Gastrocnemius medialis (tissue), 4 donors: ENCODE measurements around the gene MRPL10. TPM values are rescaled to one million over a fixed set of nuclear protein-coding genes. Genes with fewer than 3 reads are reported as not detected.

ENCODE experiments used
- ATAC-seq, 2 donors: fragments of 150-250 bp; one replicate each; pipeline ENCODE4 v1.9.1; 2016
- DNase-seq, 2 donors: peaks; one replicate each; pipeline ENCODE4 v3.0.0-alpha.2; 2019
- H3K27ac ChIP-seq, 4 donors: fragments of 200-600 bp; sonication (generic); 1 replicate in 1 of 4; 2 replicates in 3 of 4; pipeline ENCODE4 v1.5.1; 2016 to 2018; ENCODE audit warnings: mild to moderate bottlenecking in 2 of 4, moderate library complexity in 1 of 4
- H3K27me3 ChIP-seq, 3 donors: fragments of 200-600 bp; sonication (generic) in 2 of 3; 1 replicate in 1 of 3; 2 replicates in 2 of 3; pipeline versions ENCODE4 v1.5.1 to v1.6.0; 2016 to 2019; ENCODE audit warnings: mild to moderate bottlenecking in 1 of 3, moderate library complexity in 1 of 3
- H3K36me3 ChIP-seq, 2 donors: fragments of 200-600 bp; sonication (generic) in 1 of 2; one replicate each; pipeline ENCODE4 v1.5.1; 2017 to 2018
- H3K4me1 ChIP-seq, 2 donors: fragments of 200-600 bp; sonication (generic) in 1 of 2; one replicate each; pipeline ENCODE4 v1.5.1; 2016 to 2017; ENCODE audit warnings: mild to moderate bottlenecking in 2 of 2
- H3K4me3 ChIP-seq, 4 donors: fragments of 200-600 bp; sonication (generic) in 3 of 4; 1 replicate in 1 of 4; 2 replicates in 3 of 4; pipeline ENCODE4 v1.5.1; 2016 to 2019; ENCODE audit warnings: mild to moderate bottlenecking in 2 of 4
- H3K9me3 ChIP-seq, 3 donors: fragments of 200-600 bp; sonication (generic) in 2 of 3; 1 replicate in 1 of 3; 2 replicates in 2 of 3; pipeline ENCODE4 v1.5.1; 2016 to 2019
- CTCF ChIP-seq, 5 experiments: fragments of 450-650 bp in 3 of 5; fragments of 200-600 bp in 2 of 5; sonication (generic) in 2 of 5; IDR thresholded peaks in 4 of 5; conservative IDR thresholded peaks in 1 of 5; 1 replicate in 4 of 5; 2 replicates in 1 of 5; pipeline ENCODE4 v1.5.1; 2016 to 2019; ENCODE audit warnings: antibody characterized with exemption in 5 of 5, mild to moderate bottlenecking in 3 of 5, moderate library complexity in 3 of 5
- POLR2A ChIP-seq, 2 donors: fragments of 450-650 bp; IDR thresholded peaks; one replicate each; pipeline ENCODE4 v1.6.1; 2017; ENCODE audit warnings: antibody characterized with exemption in 2 of 2, mild to moderate bottlenecking in 2 of 2, moderate library complexity in 2 of 2
- in situ Hi-C, 4 donors: fragments of 200-750 bp; cut with MboI; loops; one replicate each; pipeline versions ENCODE4 v1.15.0 to v1.8.0; 2017; ENCODE audit warnings: low sequenced_read_pairs in 4 of 4
- intact Hi-C: fragments of 100-400 bp; cut with DNase I; formaldehyde crosslinking; loops from one replicate; pipeline ENCODE4 v1.15.1; 2023; ENCODE audit warnings: low total_unique reads
- total RNA-seq, 4 donors: library from RNA; depleted of rRNA; stranded (reverse); fragments of >200 nt; gene quantifications; one replicate each; pipeline versions ENCODE4 v1.1.0 to v1.2.3, GENCODE V29; 2016

MRPL10 gene
- total RNA-seq, 4 donors from 2014 or later = 38.6 to 76.5 (median 49.6) TPM

GRCh38 chr17:47872019-47872650 is 40.8 kb upstream of the MRPL10 start:
- Histone ChIP-seq H3K36me3 (no peaks in the 10 kb centered on the region), H3K4me1 (no peaks in the 10 kb centered on the region), H3K27me3 (peaks cover 44 to 80% (median 56%) of the 10 kb centered on the region in 3 donors), H3K27ac (no peak overlapping the region), H3K9me3 (no peaks in the 10 kb centered on the region), H3K4me3 (no peak overlapping the region)
- DNase-seq = no peak
- intact Hi-C loops = no loop called here
- TF ChIP-seq CTCF (IDR thresholded peaks at IDR 0.05 in 4 of 5, conservative IDR thresholded peaks at IDR 0.05 in 1 of 5) = no peak
- TF ChIP-seq POLR2A (IDR thresholded peaks at IDR 0.05) = no peak
- no peak for ATAC-seq
- in situ Hi-C loops = no loop called here

GRCh38 chr17:47871048-47871447 is 39.7 kb upstream of the MRPL10 start:
- Histone ChIP-seq H3K9me3 (no peaks in the 10 kb centered on the region), H3K4me1 (no peaks in the 10 kb centered on the region), H3K27me3 (peaks cover 54 to 85% (median 65%) of the 10 kb centered on the region in 3 donors), H3K4me3 (no peak overlapping the region), H3K27ac (no peak overlapping the region), H3K36me3 (no peaks in the 10 kb centered on the region)
- no peak for DNase-seq
- no peak for TF ChIP-seq POLR2A (IDR thresholded peaks at IDR 0.05)
- no peak for TF ChIP-seq CTCF (IDR thresholded peaks at IDR 0.05 in 4 of 5, conservative IDR thresholded peaks at IDR 0.05 in 1 of 5)
- in situ Hi-C loops = no loop called here
- intact Hi-C loops = no loop called here
- no peak for ATAC-seq

GRCh38 chr17:47870056-47870455 is 38.7 kb upstream of the MRPL10 start:
- Histone ChIP-seq H3K36me3 (no peaks in the 10 kb centered on the region), H3K4me1 (no peaks in the 10 kb centered on the region), H3K27ac (no peak overlapping the region), H3K27me3 (peaks cover 56 to 85% (median 58%) of the 10 kb centered on the region in 3 donors), H3K4me3 (no peak overlapping the region), H3K9me3 (no peaks in the 10 kb centered on the region)
- intact Hi-C loops = no loop called here
- DNase-seq (no peak), ATAC-seq (no peak)
- in situ Hi-C loops = no loop called here
- TF ChIP-seq CTCF (IDR thresholded peaks at IDR 0.05 in 4 of 5, conservative IDR thresholded peaks at IDR 0.05 in 1 of 5) = no peak
- TF ChIP-seq POLR2A (IDR thresholded peaks at IDR 0.05) = no peak

- no peak for ATAC-seq
- no peak for DNase-seq
- intact Hi-C loops (no loop called here), in situ Hi-C loops (no loop called here)
- TF ChIP-seq POLR2A (IDR thresholded peaks at IDR 0.05) = no peak
- no peak for TF ChIP-seq CTCF (IDR thresholded peaks at IDR 0.05 in 4 of 5, conservative IDR thresholded peaks at IDR 0.05 in 1 of 5)
- H3K4me3 ChIP-seq = no peak overlapping the region
- H3K27ac ChIP-seq = no peak overlapping the region
- H3K36me3 ChIP-seq = no peaks in the 10 kb centered on the region
- no peaks in the 10 kb centered on the region for H3K4me1 ChIP-seq
- H3K27me3 ChIP-seq = peaks cover 52 to 82% (median 54%) of the 10 kb centered on the region in 3 donors
- H3K9me3 ChIP-seq = no peaks in the 10 kb centered on the region
These were observed 37.8 kb upstream of the MRPL10 start for GRCh38 chr17:47869114-47869513.
